ENCODE data around the gene HDAC4.
"Not testable (repeated sequence)": the region's sequence is repeated elsewhere in the genome, so short reads cannot be mapped to it uniquely, and the experiment has no call there.

The HDAC4 gene

GRCh38 chr2:239180526-239181073 is 220.2 kb downstream of the HDAC4 start:
- DNase-seq: no peak
- in situ Hi-C loops (cut with MboI; ENCODE audit: low pct_unique_long_range_greater_than_20kb, low sequenced_read_pairs): no loop called here

GRCh38 chr2:239179851-239180371 is 220.9 kb downstream of the HDAC4 start:
- DNase-seq: no peak
- in situ Hi-C loops (cut with MboI; ENCODE audit: low pct_unique_long_range_greater_than_20kb, low sequenced_read_pairs): no loop called here

GRCh38 chr2:239178954-239179353 is 221.9 kb downstream of the HDAC4 start:
- no peak for DNase-seq
- in situ Hi-C loops (cut with MboI; ENCODE audit: low pct_unique_long_range_greater_than_20kb, low sequenced_read_pairs): no loop called here

DNA sequence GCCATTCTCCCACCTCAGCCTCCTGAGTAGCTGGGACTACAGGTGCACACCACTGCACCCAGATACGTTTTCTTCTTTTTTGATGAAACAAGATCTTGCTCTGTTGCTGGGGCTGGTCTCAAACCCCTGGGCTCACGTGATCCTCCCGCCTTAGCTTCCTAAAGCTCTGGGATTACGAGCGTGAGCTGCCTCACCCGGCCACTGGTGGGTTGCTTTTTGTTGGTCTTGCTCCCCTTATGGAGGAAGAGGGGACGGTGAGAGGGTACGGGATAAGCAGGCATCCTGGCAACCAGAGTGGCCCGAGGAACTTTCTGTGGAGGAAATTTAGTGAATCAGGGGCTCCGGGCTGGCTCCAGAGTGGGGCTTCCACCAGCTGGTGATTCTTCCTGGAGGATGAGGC is 222.3 kb downstream of the HDAC4 start:
- in situ Hi-C loops (cut with MboI; ENCODE audit: low pct_unique_long_range_greater_than_20kb, low sequenced_read_pairs): no loop called here
- DNase-seq: no peak

DNA sequence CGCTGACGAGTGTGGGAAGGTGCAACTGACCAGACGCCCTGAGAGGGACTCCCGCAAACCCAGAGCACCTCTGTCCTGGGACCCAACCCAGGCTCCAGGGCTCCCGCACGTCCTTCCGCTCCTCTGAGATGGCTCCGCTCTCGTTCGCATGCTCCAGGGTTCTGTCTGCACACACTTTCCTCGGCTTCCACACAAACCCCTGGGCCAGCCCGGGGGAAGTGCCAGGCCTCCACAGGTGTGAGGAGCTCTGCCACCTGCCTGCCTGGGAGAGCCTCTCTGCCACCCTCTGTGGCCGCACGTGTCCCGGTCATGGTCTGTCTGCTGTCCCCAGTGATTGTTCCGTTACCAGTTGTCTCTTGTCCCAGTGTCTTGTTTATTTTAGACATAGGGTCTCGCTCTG is 222.9 kb downstream of the HDAC4 start:
- DNase-seq: no peak
- in situ Hi-C loops (cut with MboI; ENCODE audit: low pct_unique_long_range_greater_than_20kb, low sequenced_read_pairs): no loop called here

DNA sequence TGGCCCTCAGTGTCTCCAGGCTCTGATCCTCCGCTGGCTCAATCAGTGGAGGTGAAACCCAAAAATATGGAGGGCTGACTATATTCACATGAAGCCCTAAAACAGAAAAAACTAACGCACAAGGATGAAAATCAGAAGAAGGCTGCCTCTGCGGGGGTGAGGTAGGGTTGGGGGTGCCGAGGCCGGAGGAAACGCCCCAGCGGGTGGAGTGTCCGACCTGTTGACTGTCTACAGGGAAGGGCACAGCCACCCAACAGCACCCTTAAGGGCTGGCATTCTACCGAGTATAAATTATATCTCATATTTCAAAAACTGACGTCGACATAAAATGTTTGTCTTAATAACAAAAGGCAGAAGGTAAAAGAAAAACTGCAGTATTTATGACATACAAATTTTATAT is 223.5 kb downstream of the HDAC4 start:
- in situ Hi-C loops (cut with MboI; ENCODE audit: low pct_unique_long_range_greater_than_20kb, low sequenced_read_pairs): no loop called here
- DNase-seq: no peak

DNA sequence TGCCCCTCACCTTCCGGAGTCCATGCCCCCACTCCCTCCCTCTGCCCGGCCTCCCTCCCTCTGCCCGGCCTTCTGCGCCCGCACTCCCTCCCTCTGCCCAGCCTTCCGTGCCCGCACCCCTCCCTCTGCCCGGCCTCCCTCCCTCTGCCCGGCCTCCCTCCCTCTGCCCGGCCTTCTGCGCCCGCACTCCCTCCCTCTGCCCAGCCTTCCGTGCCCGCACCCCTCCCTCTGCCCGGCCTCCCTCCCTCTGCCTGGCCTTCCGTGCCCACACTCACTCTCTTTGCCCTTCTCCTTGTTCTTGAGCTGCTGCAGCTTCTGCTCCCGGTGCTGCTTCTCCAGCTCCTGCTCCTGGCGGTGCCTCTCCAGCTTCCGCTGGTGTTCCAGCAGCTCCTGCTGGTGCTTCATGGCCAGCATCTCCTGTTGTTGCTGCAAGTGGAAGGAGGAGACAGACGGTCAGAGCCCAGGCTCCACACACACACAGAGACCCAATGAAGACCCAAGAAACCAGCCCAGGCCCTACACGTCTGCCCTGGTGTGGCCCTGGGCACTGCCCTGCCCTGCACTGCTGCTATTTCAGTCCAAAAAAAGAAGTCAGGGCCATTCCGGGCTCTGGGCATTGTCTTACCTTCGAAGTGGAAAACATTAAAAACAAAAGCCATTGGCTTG is 224.5 kb downstream of the HDAC4 start:
- in situ Hi-C loops (cut with MboI; ENCODE audit: low pct_unique_long_range_greater_than_20kb, low sequenced_read_pairs); DNase-seq: not testable (repeated sequence)

- in situ Hi-C loops (cut with MboI; ENCODE audit: low pct_unique_long_range_greater_than_20kb, low sequenced_read_pairs): no loop called here
- DNase-seq: no peak
Observed at GRCh38 chr2:239175181-239175580, 225.6 kb downstream of the HDAC4 start.

GRCh38 chr2:239173301-239173700 is 227.5 kb downstream of the HDAC4 start:
- in situ Hi-C loops (cut with MboI; ENCODE audit: low pct_unique_long_range_greater_than_20kb, low sequenced_read_pairs): no loop called here
- DNase-seq: no peak

DNA sequence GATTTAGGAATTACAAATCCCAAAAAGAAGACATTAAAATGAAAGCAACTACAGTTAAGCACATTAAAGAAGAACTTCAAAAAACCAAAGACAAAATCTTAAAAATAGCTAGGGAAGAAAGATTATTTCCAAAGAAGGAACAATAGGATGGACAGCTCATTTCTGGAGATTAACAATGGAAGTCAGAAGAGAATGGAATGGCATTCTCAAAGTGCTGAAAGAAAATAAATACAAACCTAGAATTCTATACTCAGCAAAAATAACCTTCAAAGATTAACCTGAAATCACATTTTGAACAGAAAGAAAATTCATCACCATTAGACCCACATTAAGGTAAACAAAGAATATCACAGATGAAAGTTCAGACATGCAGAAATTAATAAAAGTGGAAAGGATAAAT is 229.2 kb downstream of the HDAC4 start:
- DNase-seq: no peak
- in situ Hi-C loops (cut with MboI; ENCODE audit: low pct_unique_long_range_greater_than_20kb, low sequenced_read_pairs): no loop called here

GRCh38 chr2:239169311-239170048 is 231.3 kb downstream of the HDAC4 start:
- in situ Hi-C loops (cut with MboI; ENCODE audit: low pct_unique_long_range_greater_than_20kb, low sequenced_read_pairs): no loop called here
- no peak for DNase-seq

GRCh38 chr2:239168575-239168974 is 232.2 kb downstream of the HDAC4 start:
- DNase-seq: no peak
- in situ Hi-C loops (cut with MboI; ENCODE audit: low pct_unique_long_range_greater_than_20kb, low sequenced_read_pairs): no loop called here

DNA sequence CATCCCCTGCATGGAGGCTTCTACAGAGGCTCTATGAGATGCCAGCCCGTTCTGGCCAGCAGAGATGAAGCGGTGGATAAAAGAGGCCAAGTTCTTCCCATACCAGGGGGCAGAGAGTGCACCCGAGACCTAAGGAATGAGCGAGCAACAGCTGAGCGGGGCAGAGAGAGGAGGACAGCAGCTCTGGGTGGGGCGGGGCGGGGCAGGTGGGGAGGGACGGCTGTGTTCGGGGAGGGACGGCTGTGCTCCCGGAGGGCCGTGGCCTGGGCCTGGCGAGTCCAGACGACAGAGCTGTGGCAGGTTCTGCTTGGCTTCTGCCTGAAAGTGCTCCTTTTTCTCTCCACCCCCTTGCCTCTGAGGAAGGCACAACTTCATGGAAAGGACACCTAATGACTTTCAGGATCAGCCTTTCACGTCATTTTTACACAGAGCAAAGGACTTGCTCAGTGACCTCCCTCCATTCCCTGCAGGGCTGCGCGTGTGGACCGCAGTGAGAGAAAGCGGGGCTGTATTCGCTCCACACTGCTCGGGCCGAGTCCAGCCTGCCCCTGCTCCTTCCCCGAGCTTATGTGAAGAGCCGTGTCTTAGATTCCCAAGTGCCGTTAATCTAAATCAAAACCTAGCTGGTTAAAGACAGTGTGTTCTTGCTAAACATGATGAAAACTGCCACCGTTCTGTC is 232.9 kb downstream of the HDAC4 start:
- in situ Hi-C loops (cut with MboI; ENCODE audit: low pct_unique_long_range_greater_than_20kb, low sequenced_read_pairs): no loop called here
- DNase-seq: no peak

- in situ Hi-C loops (cut with MboI; ENCODE audit: low pct_unique_long_range_greater_than_20kb, low sequenced_read_pairs): no loop called here
Observed at GRCh38 chr2:239167011-239167673, 233.7 kb downstream of the HDAC4 start.

GRCh38 chr2:239166201-239166834 is 234.5 kb downstream of the HDAC4 start:
- no peak for DNase-seq
- in situ Hi-C loops (cut with MboI; ENCODE audit: low pct_unique_long_range_greater_than_20kb, low sequenced_read_pairs): no loop called here

More at GRCh38 chr2:239167011-239167673, 233.7 kb downstream of the HDAC4 start:
- DNase-seq: no peak

GRCh38 chr2:239165206-239165831 is 235.5 kb downstream of the HDAC4 start:
- in situ Hi-C loops (cut with MboI; ENCODE audit: low pct_unique_long_range_greater_than_20kb, low sequenced_read_pairs): no loop called here

DNA sequence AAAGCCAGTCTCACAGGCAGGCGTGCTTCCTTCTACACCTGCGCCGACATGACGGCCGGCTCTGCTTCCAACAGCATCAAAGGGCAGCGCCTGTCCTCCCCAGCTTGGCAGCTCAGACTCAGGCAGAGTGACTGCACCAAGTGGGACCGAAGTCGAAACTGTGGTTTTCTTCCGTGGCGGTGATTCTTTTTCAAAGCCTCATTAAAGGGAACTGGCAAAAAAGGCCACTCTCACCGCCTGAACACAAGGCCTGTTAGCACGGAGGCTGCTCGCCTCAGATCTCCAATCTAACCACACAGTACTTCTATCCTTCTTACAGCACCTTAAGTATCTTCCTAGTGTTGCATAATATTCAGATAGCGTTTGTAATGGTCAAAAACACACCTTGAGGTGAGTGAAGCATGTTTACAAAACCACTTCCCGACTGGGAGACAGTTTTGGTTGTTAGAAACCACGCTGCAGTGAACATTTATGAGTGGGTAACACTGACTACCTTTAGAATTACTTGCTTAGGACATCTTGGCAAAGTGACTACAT is 236.4 kb downstream of the HDAC4 start:
- no peak for DNase-seq
- in situ Hi-C loops (cut with MboI; ENCODE audit: low pct_unique_long_range_greater_than_20kb, low sequenced_read_pairs): no loop called here

More at GRCh38 chr2:239165206-239165831, 235.5 kb downstream of the HDAC4 start:
- DNase-seq: no peak

- in situ Hi-C loops (cut with MboI; ENCODE audit: low pct_unique_long_range_greater_than_20kb, low sequenced_read_pairs): no loop called here
- no peak for DNase-seq
Observed at GRCh38 chr2:239163688-239164334, 237.0 kb downstream of the HDAC4 start.
